Loucy (cell line): Measurements from ENCODE around the gene DNAJC11.

Experiments
- H2AFZ ChIP-seq: fragments of 200-600 bp; sonication (generic); 2 replicates; pipeline ENCODE4 v1.6.0; 2016; ENCODE audit warnings: antibody characterized with exemption, mild to moderate bottlenecking, low read length, moderate library complexity
- H3F3A ChIP-seq: fragments of 200-600 bp; 2 replicates; pipeline ENCODE4 v1.6.0; 2016; ENCODE audit warnings: antibody characterized with exemption, low read depth, mild to moderate bottlenecking
- H3K27me3 ChIP-seq: fragments of 200-600 bp; sonication (generic); 2 replicates; pipeline ENCODE4 v1.6.1; 2014; ENCODE audit warnings: low read length, mild to moderate bottlenecking; ENCODE audit not compliant: insufficient read depth, poor library complexity, severe bottlenecking
- H3K36me3 ChIP-seq: fragments of 200-600 bp; sonication (generic); 2 replicates; pipeline ENCODE4 v1.6.1; 2016; ENCODE audit warnings: low read length; ENCODE audit not compliant: insufficient read depth
- H3K4me1 ChIP-seq: fragments of 200-600 bp; sonication (generic); 2 replicates; pipeline ENCODE4 v1.5.1; 2014; ENCODE audit warnings: low read length, mild to moderate bottlenecking; ENCODE audit not compliant: insufficient read depth, poor library complexity, severe bottlenecking
- H3K4me2 ChIP-seq: fragments of 200-600 bp; sonication (generic); 2 replicates; pipeline ENCODE4 v1.6.0; 2014; ENCODE audit warnings: antibody characterized with exemption, low read length, low read depth, mild to moderate bottlenecking; ENCODE audit not compliant: poor library complexity, severe bottlenecking
- H3K4me3 ChIP-seq: fragments of 200-600 bp; sonication (generic); 2 replicates; pipeline ENCODE4 v1.5.1; 2014; ENCODE audit warnings: low read length, mild to moderate bottlenecking, mixed read lengths; ENCODE audit not compliant: poor library complexity, severe bottlenecking
- H3K79me2 ChIP-seq: fragments of 200-600 bp; sonication (generic); 2 replicates; pipeline ENCODE4 v1.6.1; 2014; ENCODE audit warnings: low read length; ENCODE audit not compliant: insufficient read depth
- H3K9ac ChIP-seq: fragments of 200-600 bp; sonication (generic); 2 replicates; pipeline ENCODE4 v1.6.0; 2014; ENCODE audit warnings: mild to moderate bottlenecking, low read depth, low read length, moderate library complexity; ENCODE audit not compliant: poor library complexity, severe bottlenecking
- H3K9me2 ChIP-seq: fragments of 200-600 bp; sonication (generic); replicated peaks from 2 replicates; pipeline ENCODE4 v1.6.1; 2016; ENCODE audit warnings: low read depth, low read length, mixed read lengths
- H3K9me3 ChIP-seq: fragments of 200-600 bp; sonication (generic); 2 replicates; pipeline ENCODE4 v1.6.1; 2014; ENCODE audit warnings: mild to moderate bottlenecking, antibody characterized with exemption, low read length, low read depth; ENCODE audit not compliant: insufficient read depth
- H4K20me1 ChIP-seq: fragments of 200-600 bp; sonication (generic); 2 replicates; pipeline ENCODE4 v1.6.0; 2014; ENCODE audit warnings: antibody characterized with exemption, low read length, mild to moderate bottlenecking; ENCODE audit not compliant: insufficient read depth, poor library complexity, severe bottlenecking
- CTCF ChIP-seq: fragments of 200-600 bp; sonication (generic); conservative IDR thresholded peaks from 2 replicates; pipeline ENCODE4 v1.5.1; 2014; ENCODE audit warnings: mild to moderate bottlenecking, antibody characterized with exemption, low read length
- EZH2phosphoT487 ChIP-seq: fragments of 200-600 bp; IDR thresholded peaks from 2 replicates; pipeline ENCODE4 v1.6.1; 2018; ENCODE audit warnings: antibody characterized with exemption, mild to moderate bottlenecking, moderate library complexity, borderline replicate concordance

Gene DNAJC11

GRCh38 chr1:6660415-6661049 is 41.1 kb downstream of the DNAJC11 start:
- Histone ChIP-seq H4K20me1 (peaks cover 4% of the 10 kb centered on the region), H3F3A (no peaks in the 10 kb centered on the region), H2AFZ (no peak overlapping the region), H3K79me2 (no peaks in the 10 kb centered on the region), H3K27me3 (no peaks in the 10 kb centered on the region), H3K4me2 (no peak overlapping the region), H3K4me3 (no peak overlapping the region), H3K4me1 (no peaks in the 10 kb centered on the region), H3K36me3 (peaks cover 15% of the 10 kb centered on the region; the same call in 1 of the 2 replicates), H3K9me3 (no peaks in the 10 kb centered on the region), H3K9me2 (no peaks in the 10 kb centered on the region), H3K9ac (no peak overlapping the region)
- TF ChIP-seq EZH2phosphoT487 (no peak), CTCF (no peak)

GRCh38 chr1:6658359-6659060 is 43.1 kb downstream of the DNAJC11 start:
- Histone ChIP-seq H2AFZ (no peak overlapping the region), H3K27me3 (no peaks in the 10 kb centered on the region), H3K4me3 (no peak overlapping the region), H3K4me2 (no peak overlapping the region), H3F3A (no peaks in the 10 kb centered on the region), H4K20me1 (peaks cover 4% of the 10 kb centered on the region), H3K4me1 (no peaks in the 10 kb centered on the region), H3K79me2 (no peaks in the 10 kb centered on the region), H3K36me3 (peaks cover 17% of the 10 kb centered on the region; the same call in 1 of the 2 replicates), H3K9me2 (no peaks in the 10 kb centered on the region), H3K9ac (no peak overlapping the region), H3K9me3 (no peaks in the 10 kb centered on the region)
- TF ChIP-seq EZH2phosphoT487: no peak
- no peak for TF ChIP-seq CTCF

- H3K36me3 ChIP-seq: peaks cover 31% of the 10 kb centered on the region; the same call in 1 of the 2 replicates
- no peaks in the 10 kb centered on the region for H3K4me1 ChIP-seq
- H3K9me3 ChIP-seq: no peaks in the 10 kb centered on the region
- no peaks in the 10 kb centered on the region for H3K9me2 ChIP-seq
- H3F3A ChIP-seq: no peaks in the 10 kb centered on the region
- H3K79me2 ChIP-seq: no peaks in the 10 kb centered on the region
- no peaks in the 10 kb centered on the region for H3K27me3 ChIP-seq
- no peak overlapping the region for H3K4me3 ChIP-seq
- H3K4me2 ChIP-seq: no peak overlapping the region
- no peak overlapping the region for H2AFZ ChIP-seq
- TF ChIP-seq CTCF (no peak), EZH2phosphoT487 (no peak)
- H3K9ac ChIP-seq: no peak overlapping the region
- H4K20me1 ChIP-seq: peaks cover 4% of the 10 kb centered on the region
These were observed 44.5 kb downstream of the DNAJC11 start for GRCh38 chr1:6657138-6657537.
